GM12801 (cell line): Measurements from ENCODE around the gene ANKIB1.

ENCODE experiments used
- TF ChIP-seq, protein P1 (sequence below): IDR thresholded peaks from one replicate; pipeline ENCODE4 v1.5.1; 2011; ENCODE audit warnings: control low read depth; ENCODE audit not compliant: insufficient read length; ENCODE audit errors: extremely low read depth

Gene ANKIB1

DNA sequence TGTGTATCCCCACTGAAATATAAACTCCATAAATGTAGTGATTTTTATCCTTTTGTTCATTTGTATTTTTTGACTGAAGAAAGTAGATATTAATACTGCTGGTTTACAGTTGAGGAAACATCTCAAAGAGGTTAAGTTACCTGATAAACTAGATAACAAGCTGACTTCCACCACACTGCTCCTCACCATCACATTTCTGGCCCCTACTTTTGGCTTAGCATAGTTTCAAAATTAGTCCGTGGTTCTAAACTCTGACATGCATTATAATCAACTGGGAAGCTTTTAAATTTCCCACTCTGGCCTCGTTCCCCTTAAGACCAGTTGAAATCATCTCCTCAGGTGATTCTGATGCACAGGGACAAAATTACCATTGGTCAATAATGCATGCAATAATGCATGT, 43.5 kb downstream of the ANKIB1 start:
- TF ChIP-seq, protein P1, sequence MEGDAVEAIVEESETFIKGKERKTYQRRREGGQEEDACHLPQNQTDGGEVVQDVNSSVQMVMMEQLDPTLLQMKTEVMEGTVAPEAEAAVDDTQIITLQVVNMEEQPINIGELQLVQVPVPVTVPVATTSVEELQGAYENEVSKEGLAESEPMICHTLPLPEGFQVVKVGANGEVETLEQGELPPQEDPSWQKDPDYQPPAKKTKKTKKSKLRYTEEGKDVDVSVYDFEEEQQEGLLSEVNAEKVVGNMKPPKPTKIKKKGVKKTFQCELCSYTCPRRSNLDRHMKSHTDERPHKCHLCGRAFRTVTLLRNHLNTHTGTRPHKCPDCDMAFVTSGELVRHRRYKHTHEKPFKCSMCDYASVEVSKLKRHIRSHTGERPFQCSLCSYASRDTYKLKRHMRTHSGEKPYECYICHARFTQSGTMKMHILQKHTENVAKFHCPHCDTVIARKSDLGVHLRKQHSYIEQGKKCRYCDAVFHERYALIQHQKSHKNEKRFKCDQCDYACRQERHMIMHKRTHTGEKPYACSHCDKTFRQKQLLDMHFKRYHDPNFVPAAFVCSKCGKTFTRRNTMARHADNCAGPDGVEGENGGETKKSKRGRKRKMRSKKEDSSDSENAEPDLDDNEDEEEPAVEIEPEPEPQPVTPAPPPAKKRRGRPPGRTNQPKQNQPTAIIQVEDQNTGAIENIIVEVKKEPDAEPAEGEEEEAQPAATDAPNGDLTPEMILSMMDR: no peak

DNA sequence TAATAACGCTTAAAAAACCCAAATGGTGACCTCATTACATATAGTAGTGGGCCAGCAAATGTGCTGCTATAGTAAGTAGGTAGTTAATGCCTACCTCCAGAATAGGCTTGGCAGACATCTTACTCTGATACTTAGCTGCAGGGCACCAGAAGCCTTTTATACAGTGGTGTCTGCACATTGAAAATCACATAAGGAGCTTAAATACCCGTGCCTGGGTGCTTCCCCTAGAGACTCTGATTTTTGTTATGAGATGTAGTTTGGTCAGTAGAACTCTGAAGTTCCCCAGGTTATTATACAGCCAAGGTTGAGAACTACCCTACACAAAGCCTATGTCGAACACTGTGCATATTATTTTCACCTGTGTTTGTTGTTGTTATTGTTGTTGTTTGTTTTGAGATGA, 47.2 kb downstream of the ANKIB1 start:
- TF ChIP-seq, protein P1: no peak

DNA sequence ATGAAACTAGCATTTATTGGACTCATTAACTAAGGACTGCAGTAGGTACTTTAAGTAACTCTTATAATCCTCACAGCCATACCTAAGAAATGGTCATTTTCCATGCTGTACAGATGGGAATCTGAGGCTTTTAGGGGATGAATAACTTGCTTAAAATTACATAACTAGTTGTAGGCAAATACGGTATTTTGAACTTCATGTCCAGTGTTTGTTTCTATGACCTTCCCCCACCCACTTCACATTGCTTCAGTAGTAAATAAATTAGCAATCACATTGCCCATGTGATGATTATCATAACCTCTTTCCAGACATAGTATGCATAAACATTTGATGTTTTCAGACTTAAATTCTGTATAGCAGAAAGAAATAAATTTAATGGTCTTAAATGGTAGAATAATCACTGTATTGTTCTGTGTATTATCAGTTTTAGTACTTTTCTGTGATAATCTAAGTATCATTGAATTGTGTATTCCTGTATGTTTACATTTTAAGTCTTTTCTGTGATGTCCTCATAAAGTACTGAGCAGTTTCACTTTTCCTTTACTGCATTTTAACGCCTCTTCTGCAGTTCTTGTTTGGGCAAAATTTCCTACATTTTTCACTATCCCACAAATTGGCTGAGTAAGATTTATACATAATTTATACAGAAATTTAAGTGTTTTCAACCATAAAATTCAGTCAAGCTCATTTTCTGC, 48.3 kb downstream of the ANKIB1 start:
- TF ChIP-seq, protein P1: no peak

DNA sequence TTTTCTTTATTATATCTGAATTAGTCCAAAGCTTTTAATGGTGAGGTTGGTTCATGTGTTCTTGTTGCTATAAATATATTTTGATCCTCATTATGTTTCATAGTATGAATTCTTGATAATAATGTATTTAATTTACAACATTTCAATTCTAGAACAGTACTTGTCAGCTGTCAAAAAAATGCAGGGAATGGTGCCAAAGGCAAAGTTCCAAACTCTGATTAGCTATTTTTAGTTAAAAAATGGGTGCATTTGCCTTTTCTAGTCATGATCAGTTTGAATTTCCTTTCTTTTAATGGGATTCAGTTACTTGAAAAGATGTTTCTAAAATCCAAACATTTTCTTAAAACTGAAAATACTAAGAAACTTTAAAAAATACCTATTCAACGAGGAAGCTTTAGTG, 49.6 kb downstream of the ANKIB1 start:
- TF ChIP-seq, protein P1: no peak

DNA sequence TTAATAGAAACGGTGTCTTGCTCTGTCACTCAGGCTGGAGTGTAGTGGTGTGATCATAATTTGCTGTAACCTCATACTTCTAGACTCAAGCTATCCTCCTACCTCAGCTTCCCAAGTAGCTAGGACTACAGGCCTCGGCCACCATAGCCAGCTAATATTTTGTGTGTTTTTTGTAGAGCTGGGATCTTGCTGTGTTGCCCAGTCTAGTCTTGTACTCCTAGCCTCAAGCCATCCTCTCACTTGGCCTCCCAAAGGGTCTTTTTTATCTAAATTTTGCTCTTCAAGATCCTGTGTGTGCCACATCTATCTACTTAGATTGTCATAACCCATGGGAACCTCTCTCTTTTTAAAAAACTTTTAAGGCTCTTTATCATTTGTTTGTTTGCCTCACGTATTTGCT, 50.5 kb downstream of the ANKIB1 start:
- TF ChIP-seq, protein P1: no peak

DNA sequence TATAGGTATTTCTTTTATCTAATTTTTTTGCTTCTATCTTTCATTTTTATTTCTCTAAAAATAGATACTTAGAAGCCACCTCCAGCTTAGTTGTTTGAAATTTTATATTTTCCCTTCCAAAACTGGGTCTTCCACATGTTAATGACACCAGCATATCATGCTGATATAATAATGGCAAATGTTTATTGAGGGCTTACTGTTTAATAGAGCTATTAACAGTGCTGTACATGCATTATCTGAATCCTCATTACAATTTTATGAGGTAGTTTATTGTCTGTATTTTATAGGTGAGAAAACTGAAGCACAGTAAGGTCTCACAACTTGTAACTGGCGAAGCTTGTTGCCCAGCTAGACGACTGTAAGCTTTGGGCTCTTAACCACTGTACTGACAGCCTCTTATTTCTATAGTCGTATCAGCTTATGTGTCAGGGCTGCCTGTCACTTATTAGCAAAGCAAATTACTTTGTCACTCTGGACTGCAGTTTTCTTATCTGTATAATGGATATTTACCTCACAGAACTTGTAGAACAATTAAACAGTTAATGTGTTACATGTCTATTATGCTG, 51.2 kb downstream of the ANKIB1 start:
- TF ChIP-seq, protein P1: no peak

DNA sequence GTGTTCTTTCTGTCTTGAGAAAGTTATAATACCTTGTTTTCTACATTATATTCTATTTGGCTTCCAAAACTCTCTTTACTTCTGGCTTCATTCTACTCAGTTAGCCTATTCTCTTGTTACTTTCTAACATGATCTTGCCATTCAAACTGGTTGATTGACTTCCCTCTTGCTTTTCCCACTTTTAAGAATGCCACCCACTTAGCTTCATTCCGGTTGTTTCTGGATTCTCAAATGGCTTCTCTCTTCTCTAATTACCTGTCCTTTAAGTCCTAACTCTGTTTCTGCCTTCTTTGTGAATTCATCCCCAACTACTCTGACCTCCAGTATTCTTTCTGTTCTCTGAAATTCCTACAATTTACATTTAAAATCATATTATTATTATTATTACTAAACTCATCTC, 52.0 kb downstream of the ANKIB1 start:
- TF ChIP-seq, protein P1: no peak
